ENCODE results near the gene KCNC1. TPM values are rescaled to one million over a fixed set of nuclear protein-coding genes. Genes with fewer than 3 reads are reported as not detected.

KCNC1 gene
- total RNA-seq, 1 experiment from 2014 or later = 0.37 TPM

GRCh38 chr11:17799147-17799546 lies 64.6 kb downstream of the KCNC1 start:
- in situ Hi-C loops (cut with HindIII; ENCODE audit: low sequenced_read_pairs) = no loop called here
- no peak for DNase-seq (ENCODE audit: low spot score)

GRCh38 chr11:17801166-17801565 lies 66.6 kb downstream of the KCNC1 start:
- DNase-seq (ENCODE audit: low spot score) = no peak
- in situ Hi-C loops (cut with HindIII; ENCODE audit: low sequenced_read_pairs) = no loop called here

GRCh38 chr11:17802491-17802890 lies 67.9 kb downstream of the KCNC1 start:
- DNase-seq (ENCODE audit: low spot score) = peak; percentile 82
- in situ Hi-C loops (cut with HindIII; ENCODE audit: low sequenced_read_pairs) = no loop called here

- DNase-seq (ENCODE audit: low spot score) = peak; percentile 86
- in situ Hi-C loops (cut with HindIII; ENCODE audit: low sequenced_read_pairs) = no loop called here
Measured at GRCh38 chr11:17803754-17804334, 69.3 kb downstream of the KCNC1 start.

GRCh38 chr11:17805043-17805442 lies 70.5 kb downstream of the KCNC1 start:
- in situ Hi-C loops (cut with HindIII; ENCODE audit: low sequenced_read_pairs) = no loop called here
- DNase-seq (ENCODE audit: low spot score) = no peak

GRCh38 chr11:17805873-17806272 lies 71.3 kb downstream of the KCNC1 start:
- peak; percentile 51 for DNase-seq (ENCODE audit: low spot score)
- in situ Hi-C loops (cut with HindIII; ENCODE audit: low sequenced_read_pairs) = no loop called here

GRCh38 chr11:17807034-17807433 lies 72.5 kb downstream of the KCNC1 start:
- DNase-seq (ENCODE audit: low spot score) = peak; percentile 97
- in situ Hi-C loops (cut with HindIII; ENCODE audit: low sequenced_read_pairs) = no loop called here

GRCh38 chr11:17810041-17810440 lies 75.5 kb downstream of the KCNC1 start:
- in situ Hi-C loops (cut with HindIII; ENCODE audit: low sequenced_read_pairs) = no loop called here
- no peak for DNase-seq (ENCODE audit: low spot score)

GRCh38 chr11:17810746-17811145 lies 76.2 kb downstream of the KCNC1 start:
- in situ Hi-C loops (cut with HindIII; ENCODE audit: low sequenced_read_pairs) = no loop called here
- peak; percentile 73 for DNase-seq (ENCODE audit: low spot score)

GRCh38 chr11:17811352-17811751 lies 76.8 kb downstream of the KCNC1 start:
- no peak for DNase-seq (ENCODE audit: low spot score)
- in situ Hi-C loops (cut with HindIII; ENCODE audit: low sequenced_read_pairs) = no loop called here

GRCh38 chr11:17812091-17812864 lies 77.7 kb downstream of the KCNC1 start:
- in situ Hi-C loops (cut with HindIII; ENCODE audit: low sequenced_read_pairs) = no loop called here

GRCh38 chr11:17812865-17813187 lies 78.2 kb downstream of the KCNC1 start:
- DNase-seq (ENCODE audit: low spot score) = peak; percentile 51
- in situ Hi-C loops (cut with HindIII; ENCODE audit: low sequenced_read_pairs) = no loop called here

More at GRCh38 chr11:17812091-17812864, 77.7 kb downstream of the KCNC1 start:
- DNase-seq (ENCODE audit: low spot score) = peak; percentile 68

GRCh38 chr11:17813391-17814059 lies 78.9 kb downstream of the KCNC1 start:
- in situ Hi-C loops (cut with HindIII; ENCODE audit: low sequenced_read_pairs) = no loop called here
- DNase-seq (ENCODE audit: low spot score) = peak; percentile 85

GRCh38 chr11:17814546-17814945 lies 80.0 kb downstream of the KCNC1 start:
- in situ Hi-C loops (cut with HindIII; ENCODE audit: low sequenced_read_pairs) = no loop called here
- no peak for DNase-seq (ENCODE audit: low spot score)

GRCh38 chr11:17816232-17816931 lies 81.8 kb downstream of the KCNC1 start:
- in situ Hi-C loops (cut with HindIII; ENCODE audit: low sequenced_read_pairs) = no loop called here
- DNase-seq (ENCODE audit: low spot score) = no peak

- in situ Hi-C loops (cut with HindIII; ENCODE audit: low sequenced_read_pairs) = no loop called here
Measured at GRCh38 chr11:17821648-17822400, 87.2 kb downstream of the KCNC1 start.

GRCh38 chr11:17822401-17822781 lies 87.8 kb downstream of the KCNC1 start:
- in situ Hi-C loops (cut with HindIII; ENCODE audit: low sequenced_read_pairs) = no loop called here
- no peak for DNase-seq (ENCODE audit: low spot score)

More at GRCh38 chr11:17821648-17822400, 87.2 kb downstream of the KCNC1 start:
- no peak for DNase-seq (ENCODE audit: low spot score)

- peak; percentile 70 for DNase-seq (ENCODE audit: low spot score)
- in situ Hi-C loops (cut with HindIII; ENCODE audit: low sequenced_read_pairs) = no loop called here
Measured at GRCh38 chr11:17827006-17827405, 92.4 kb downstream of the KCNC1 start.

GRCh38 chr11:17828311-17828751 lies 93.8 kb downstream of the KCNC1 start:
- peak; percentile 82 for DNase-seq (ENCODE audit: low spot score)
- in situ Hi-C loops (cut with HindIII; ENCODE audit: low sequenced_read_pairs) = no loop called here
